ENCODE results near the gene WNT4.
A peak's percentile ranks its signal among the peaks of the same experiment; 100 is the strongest.

WNT4 gene

DNA sequence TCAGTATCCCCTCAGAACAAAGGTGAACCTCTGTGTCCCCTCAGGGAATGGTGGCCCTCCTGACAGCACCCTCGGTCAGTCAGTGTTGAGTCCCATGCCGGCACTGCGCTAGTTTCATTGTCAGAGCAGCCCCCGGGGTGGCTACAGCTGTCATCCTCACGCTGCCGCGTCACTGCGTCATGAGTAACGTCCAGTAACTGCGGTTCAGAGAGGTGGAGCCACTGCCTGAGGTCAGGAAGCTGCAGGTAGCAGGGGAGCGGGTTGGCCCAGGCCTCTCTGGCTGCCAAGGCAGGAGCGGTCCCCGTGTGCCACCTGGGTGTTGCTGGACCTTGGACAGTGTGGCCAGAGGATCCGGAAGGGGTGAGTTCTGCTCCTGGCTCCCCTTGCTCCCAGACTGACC lies 20.2 kb upstream of the WNT4 start:
- no peak for DNase-seq

DNA sequence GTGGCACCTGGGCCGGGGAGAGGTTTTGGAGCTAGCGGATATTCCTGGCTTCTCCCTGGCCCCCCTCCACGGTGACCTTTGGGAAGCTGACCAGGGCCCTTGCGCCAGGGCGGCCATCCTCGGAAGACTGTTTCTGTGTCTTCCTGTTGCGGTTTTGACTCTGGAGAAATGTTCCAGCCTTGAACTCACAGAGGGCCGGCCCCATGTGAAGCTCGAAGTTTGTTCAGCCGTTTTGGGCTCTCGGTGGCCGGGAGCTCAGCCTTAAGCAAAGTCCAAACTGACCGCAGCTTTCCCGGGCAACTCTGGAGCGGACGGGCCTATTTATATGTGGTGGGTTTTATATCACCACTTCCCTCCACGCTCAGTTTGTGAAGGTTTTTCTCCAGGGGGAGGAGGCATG lies 17.0 kb upstream of the WNT4 start:
- DNase-seq: no peak

DNA sequence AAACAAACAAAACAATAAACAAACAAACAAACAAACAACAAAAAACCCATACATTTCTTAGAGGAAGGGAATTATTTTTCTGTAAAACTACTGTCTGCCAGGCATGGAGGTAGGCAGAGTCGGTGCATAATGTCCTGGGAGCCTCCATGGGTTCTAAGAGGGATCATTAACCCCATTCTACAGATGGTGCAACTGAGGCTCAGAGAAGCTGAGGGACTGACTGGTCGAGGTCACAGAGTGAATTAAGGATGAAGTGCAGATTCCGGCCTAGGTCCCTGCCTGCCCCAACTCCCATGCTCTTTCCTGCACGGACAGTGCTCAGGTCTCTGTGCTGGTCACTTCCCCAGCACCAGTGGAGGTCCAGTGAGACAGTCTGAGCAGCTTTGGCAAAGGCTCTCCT lies 15.8 kb upstream of the WNT4 start:
- no peak for DNase-seq

DNA sequence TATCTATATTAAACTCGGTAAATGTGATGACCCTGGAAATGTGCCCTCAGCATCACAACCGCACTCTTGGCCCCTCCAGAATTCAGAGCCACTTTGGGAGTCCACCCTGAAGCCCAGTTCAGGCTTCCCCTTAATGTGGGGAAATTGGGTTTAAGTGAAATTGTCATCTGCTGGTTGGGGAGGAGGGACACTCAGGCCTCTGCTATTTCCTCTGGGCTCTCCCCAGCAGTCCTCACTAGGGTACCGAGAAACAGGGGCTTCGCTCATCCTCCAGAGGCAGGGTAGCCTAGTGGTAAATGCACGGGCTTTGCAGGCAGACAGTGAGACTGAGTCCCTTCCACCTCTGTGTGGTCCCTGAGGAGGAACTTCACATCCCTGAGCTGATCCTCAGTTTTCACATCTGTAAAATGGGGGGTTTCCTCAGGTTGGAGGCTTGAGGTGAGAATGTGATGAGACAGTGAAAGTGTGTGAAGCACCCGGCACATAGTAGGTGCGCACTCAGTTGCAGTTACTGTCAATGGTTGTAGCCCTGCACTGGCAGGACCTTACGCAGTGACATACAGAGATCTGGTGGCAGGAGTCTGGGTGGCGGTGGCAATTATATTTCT lies 14.6 kb upstream of the WNT4 start:
- no peak for DNase-seq

DNA sequence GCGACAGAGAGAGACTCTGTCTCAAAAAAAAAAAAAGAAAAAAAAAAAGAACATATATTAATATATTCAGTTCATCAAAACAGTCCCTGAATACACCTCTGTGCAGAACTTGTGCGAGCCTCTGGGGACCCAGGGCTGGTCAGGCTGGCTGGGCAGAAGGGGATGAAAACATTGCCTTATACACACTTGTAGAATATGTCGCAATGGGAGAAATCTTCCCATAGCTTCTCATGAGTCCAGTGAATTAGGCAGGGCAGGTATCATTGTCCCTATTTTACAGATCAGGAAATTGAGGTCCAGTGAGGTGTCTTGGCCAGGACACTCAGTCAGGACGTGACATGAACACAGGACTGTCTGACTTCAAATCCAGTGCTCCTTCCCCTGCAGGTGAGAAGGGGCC lies 12.6 kb upstream of the WNT4 start:
- DNase-seq: no peak

DNA sequence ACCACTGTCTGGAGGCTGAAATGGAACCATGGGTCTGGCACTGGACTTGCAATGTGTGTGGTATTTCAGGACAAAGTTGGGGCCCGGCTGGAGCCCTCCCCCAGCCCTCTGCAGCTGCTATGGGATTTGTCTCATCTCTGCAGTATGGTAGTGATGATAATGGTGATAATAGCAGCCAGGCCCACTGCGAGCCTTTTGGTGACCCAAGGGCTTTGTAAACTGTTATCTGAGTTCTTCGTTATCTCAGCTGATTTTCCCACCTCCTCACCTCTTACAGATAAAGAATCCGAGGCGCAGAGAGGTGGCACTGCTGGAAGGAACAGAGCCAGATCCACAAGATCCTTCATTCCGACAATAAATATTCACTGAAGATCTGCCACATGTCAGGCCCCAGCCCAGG lies 11.7 kb upstream of the WNT4 start:
- no peak for DNase-seq

DNA sequence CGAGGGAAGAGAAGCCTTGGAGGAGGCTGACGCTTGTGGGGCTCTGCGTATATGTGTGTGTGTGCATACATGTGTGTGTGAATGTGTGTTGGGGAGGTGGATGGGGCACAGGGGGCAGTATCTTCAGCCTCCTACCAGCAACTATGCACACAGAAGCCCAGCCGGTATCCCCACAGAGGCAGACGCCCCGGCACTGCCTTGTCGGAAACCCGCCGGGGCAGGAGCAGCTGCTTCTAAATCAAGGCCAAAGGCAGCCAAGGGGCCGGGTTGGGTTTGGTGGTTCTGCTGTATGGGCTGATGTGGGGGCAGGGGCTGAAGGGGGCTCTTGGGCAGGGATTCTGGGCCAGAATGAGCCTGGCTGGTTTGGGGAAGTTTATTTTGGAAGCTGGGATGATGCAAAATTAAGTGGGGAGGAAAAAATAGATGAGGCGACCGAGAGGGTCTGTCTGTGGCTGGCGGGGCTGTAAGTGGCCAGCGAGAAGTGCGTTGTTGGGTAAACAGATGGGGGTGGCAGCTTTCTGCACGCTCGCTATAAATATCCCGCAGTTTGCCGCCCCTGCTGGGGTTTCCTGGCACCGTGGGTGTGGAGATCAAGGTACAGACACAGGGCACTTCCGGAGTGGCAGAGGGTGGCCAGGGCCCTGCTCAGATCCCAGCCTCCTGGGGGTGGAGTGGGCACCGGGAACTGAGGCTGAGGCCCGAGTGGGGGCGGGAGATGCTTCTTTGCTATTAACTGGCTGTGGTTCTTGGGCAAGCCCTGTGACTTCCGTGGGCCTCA lies 11.0 kb upstream of the WNT4 start:
- DNase-seq: no peak

DNA sequence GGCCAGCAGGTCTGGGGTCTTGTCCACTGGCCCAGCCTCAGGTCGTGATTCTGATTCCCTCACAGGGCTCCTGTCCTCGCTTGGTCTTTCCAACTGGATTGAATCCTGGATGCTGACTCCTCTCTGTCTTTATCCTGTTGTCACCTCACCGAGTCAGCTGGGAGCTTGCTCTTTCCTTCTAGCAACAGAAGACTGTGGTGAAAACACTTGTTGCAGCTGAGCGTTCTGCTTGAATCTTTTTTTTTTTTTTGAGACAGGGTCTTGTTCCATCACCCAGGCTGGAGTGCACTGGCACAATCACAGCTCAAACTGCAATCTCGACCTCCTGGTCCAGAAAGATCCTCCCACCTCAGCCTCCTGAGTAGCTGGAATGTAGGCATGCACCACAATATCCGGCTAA lies 8.0 kb upstream of the WNT4 start:
- DNase-seq: no peak

DNA sequence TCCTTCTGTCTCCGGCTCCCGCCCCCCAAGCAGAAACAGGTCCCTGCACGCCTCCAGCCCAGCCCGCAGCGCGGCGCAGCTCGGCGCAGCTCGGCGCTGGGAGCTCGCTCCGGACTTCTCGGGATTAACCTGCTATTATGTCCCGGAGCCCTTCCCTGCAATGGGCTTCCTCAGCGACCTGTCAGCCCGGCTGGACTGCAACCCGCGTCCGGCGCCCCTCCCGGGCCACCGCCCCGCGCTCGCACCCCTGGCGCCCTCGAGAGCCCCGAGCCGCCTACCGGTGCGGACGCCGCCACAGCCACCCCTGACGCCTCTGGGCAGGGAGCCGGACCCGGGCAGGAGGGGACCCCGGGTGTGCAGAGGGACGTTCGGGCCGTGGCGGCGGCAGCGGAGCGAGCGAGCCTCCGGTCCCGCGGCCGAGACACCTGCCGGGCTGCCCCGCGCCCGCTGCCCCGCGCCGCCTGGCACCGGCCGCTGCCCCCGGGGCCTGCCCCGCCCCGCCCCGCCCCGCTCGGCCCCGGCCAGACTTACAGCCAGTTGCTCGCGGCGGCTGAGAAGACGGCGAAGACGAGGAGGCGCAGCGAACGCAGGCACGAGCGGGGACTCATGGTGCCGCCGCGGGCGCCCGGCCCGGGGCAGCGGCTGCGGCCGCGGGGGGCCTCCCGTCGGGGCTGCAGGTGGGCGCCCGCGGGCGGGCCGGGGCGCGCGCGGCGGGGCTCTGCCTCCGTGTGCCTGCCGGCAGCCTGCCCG lies 407 bp downstream of the WNT4 start:
- peak; percentile 6 for DNase-seq

DNA sequence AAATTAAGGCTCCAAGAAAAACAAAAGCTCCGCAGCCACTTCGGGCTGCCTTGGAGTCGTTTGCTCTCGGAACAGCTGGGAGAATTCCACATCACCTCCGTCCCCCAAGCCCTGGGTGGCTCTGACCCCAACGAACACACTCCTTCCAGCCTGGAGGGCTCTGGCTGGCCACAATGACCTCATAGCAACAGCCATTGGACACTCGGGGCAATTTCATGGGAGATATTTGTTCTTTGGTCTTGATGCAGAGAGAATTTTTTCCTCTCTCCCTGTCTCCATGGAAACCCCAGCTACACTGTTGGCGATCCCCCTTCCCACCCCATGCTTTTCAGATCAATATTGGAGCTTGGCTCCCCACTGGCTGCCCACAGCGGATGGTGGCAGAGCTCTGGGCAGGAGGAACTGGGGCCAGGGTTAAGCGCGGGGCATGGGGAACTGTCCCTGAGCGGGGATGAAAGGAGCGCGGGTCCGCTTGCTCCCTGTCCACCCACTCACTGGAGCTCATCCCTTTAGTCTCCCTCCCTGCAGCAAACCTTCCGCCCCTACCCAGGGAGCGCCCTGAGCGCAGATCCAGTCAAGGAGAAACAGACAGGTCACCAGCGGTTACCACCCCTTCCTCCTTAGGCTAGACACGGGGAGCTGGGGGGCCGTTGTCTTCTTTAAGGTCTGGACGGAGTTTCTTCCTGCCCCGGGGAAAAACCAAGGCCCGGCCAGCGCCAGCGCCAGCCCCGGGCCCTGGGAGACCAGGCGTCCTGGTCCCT lies 1.2 kb downstream of the WNT4 start:
- no peak for DNase-seq

DNA sequence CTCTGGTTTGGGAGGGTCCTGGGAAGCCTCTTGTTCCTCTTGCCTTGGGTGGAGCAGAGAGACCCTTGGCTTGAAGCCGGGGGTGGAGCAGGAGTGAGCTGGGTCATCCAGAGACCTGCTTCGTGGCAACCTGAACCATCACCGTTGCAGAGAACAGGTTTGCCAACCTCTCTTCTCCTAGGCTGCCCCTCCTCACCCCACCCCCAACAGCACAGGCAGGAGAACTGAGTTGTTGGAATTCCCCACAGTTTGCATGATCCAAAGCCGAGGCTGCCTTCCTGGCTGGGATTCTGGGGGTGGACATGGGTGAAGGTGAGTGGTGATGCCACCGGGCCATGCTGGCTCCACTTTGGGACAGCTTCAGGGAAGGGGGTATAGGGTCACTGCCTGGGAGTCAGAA lies 2.2 kb downstream of the WNT4 start:
- no peak for DNase-seq

DNA sequence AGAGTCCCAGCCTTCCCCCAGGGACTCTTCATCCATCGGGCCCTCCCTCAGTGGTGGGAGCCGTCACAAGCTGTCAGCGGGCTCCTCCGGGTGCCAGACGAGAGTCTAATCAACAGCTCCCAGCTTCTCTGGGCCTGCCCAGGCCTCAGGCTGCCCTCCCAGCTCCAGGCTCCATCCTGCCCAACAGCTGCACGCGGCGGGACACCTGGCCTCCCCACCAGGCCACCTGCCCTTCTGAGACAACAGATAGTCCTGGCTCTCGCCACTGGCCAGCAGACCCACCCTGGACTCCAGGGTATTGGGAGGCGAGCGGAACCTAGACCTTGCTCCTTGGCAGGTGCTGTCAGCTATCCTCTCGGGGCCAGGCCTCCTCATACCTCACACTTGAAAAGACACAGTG lies 3.1 kb downstream of the WNT4 start:
- DNase-seq: no peak

DNA sequence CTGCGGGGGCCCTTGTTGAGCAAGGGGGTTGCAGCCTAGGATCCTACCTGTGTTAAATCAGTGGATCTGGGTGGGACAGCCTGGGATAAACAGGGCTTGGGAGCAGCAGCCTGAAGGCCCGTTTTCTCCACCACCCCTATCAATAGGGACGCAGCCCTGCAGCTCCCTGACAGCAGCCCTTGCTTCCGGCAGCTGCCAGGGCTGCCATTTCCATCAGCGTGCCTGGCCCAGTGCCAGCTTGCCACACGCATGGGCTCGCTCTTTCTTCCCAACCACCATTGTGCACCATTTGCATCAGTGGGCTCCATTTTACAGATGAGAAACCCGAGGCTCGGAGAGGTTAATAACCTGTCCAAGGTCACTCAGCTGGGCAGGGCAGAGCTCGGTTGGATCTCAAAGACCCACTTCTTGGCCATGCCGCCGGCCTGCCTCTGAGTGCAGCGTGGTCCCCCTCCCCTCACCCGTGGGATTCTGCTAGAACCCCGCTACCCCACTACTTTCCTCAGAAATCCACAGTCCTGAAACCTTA lies 3.8 kb downstream of the WNT4 start:
- no peak for DNase-seq

DNA sequence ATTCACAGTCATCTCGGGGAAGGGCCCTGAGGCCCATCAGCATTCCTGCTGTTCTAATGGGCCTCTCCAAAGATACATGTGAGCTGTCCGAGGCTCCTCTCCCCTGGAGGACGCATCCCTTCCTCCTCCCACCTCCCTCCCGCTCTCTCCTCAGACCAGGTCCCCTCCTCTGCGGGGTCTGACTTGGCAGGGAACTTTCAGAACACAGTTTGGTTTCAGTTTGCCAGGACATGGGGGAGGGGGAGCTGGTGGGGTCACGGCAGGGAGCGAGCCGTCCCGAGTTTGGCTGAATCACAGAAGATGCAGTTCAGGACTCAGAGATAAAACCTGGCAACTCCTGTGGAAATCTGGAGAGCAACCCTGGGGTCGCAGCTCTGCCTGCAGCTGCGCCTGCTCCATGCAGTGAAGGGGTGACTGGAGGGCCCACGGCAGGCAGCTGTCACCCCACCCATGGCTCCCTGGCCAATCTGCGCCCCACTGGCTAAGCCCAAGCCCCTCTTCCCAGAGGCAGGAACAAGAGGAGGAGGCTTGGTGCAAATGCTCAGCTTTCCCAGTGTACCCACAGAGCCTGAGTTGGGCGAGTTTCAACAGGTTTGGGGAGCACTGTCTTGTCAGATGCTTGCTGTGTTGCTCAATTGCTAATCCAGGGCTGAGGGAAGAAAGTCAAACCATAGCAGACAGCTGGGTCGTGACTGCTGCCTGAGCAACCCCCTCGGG lies 5.7 kb downstream of the WNT4 start:
- no peak for DNase-seq

DNA sequence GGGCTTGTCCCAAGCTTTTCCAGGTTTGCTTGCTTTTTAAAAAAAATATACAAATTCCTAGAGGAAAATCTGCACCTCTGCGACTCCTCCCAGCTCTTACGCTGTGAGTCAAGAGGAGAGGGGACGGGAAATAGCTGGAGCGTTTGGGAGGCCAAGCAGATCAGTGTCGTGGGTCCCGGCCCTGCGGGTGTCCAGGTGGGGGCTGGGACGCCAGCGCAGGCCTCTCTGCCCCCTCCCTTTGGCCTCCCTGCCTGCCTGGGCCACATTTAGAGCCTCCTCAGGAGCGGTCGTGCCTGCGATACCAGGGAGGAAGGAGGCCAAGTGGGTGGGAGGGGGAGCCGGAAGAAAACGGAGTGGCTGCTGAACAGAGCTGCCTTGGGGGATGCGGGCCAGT lies 9.0 kb downstream of the WNT4 start:
- no peak for DNase-seq

DNA sequence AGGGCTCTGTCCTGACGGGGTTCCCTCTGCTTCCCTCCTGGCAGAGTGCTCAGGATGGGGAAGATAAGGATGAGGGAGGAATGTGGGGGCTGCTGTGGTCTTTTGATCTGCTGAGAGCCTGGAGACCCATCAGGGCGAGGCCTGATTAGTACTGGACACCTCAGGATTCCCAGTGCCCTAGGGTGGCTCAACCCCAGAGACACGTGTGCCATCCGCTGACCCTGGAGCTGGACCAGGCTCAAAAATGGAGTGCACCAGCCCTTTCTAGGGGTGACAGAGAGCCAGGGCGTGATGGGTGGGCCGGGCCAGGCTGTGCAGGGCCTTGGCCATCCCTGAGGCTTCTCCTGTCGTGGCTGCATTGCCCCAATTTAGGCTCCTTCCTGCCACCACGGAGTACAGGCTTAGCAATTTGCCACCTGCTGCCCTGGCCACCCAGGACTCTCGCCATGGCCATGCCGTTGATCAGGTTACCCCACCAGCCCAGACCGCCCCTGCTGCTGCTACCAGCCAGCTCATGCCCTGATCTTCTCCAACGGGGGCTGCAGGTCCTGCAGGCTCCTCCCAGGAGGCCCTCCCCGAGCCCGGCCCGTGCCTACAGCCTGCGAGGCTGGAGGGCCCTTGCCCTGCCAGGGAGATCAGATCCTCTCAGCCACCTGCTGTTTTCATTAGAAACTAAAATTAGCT lies 9.5 kb downstream of the WNT4 start:
- DNase-seq: no peak

DNA sequence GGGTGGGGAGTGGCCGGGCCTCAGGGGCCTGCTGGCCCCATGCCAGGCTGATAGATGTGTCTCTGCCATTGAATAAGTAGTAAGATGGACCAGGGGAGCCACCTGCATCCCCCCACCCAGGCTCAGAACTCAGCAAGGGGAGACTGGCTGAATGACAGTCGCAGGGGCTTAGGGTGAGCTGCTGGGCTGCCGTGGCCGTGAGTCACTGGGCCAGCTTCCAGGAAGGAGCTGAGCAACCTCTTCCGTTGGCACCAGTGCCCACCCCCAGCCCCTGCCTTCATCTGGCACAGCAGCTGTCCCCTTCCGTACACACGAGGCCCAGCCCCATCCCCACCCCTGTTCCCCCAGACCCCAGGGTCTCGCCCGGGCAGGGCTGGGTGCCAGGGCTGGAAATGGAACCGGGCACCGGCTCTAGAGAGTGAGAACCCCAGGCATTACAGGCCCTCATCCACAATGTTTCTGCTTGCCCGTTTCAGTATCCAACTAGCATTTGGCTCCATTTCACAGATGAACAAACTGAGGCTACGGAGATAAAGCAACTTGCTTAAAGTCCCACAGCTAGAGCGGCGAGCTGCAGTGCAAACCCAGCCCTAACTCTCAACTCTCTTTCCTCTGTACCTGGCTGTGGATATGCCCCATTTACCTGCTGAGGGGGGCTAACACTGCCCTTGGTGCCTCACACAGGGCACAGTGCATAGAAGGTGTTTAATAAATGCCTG lies 10.2 kb downstream of the WNT4 start:
- no peak for DNase-seq

DNA sequence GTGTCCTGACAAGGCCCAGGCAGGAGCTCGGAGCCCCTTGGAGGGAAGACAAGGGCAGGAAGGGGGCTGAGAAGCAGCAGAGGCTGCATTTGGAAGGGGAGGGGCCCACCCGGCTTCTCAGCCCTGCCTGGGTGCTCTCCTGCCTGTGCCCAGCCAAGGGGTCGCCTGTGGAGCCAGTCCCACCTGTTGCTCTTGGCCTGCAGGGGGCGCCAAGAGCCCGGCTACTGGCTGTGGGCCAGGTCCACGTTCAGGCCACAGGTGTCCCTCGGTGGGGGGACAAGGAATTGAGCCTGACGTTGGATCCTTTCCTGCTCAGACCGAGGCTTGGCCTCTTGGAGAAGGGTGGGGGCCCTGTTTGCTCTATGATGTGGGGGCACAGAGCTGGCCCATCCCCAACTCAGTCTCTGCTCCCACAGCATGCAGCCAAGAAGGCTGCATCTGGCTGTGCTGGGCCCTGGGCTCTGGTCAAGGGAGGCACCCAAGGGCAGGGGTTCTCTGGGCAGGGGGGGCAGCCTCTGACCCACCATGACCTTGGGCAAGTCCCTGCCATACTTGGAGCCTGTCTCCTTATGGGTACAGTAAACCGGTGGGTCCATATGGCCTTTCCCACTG lies 10.9 kb downstream of the WNT4 start:
- peak; percentile 54 for DNase-seq

DNA sequence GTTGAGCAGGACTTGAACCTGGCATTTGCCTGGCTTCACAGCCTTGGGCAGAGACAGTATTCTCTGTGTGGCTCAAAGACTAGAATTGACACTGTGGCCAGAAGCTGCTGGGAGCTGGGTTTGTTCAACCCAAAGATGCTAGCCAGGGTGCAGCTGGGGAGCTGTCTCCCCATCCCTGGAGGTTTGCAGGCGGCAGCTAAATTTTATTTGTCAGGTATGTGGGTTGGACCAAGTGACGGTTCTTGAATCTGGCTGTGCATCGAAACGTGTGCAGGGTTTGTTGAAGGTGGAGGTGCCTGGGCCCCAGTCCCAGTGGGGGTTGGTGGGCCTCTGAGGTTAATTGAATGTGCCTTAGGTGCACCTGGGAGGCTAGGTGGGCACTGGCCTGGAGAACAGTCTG lies 11.8 kb downstream of the WNT4 start:
- no peak for DNase-seq

DNA sequence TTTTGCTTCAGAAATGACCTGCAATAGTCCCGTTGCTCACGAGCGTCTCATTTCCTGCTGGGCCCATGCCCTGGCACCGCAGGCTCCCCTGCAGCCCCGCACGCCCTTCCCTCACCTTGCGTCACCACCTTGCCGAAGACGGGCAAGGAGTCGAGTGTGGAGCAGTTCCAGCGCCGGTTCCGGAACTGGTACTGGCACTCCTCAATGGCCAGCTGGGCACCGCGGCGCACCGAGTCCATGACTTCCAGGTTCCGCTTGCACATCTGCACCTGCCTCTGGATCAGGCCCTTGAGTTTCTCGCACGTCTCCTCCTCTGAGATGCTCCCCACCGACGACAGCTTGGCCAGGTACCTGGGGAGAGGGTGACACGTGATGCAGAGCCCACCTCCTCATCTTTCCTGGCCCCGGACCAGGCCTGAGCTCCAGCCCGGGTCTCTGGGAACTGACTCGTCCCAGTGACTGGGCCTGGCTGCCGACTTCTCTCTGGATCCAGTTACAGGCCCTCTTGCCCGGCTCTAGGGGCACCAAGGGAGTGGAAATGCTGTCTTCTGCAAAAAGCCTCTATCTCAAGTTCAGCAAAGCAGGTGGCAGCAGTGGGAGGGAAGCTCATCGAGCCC lies 13.3 kb downstream of the WNT4 start:
- no peak for DNase-seq

Data from activated naive CD4-positive, alpha-beta T cell treated with Interleukin-2 at 50 U/mL for 16 hours (primary cell).